ENCODE results near the gene DMWD.

The DMWD gene

GRCh38 chr19:45804140-45804958, 11.7 kb upstream of the DMWD start:
- no peak for TF ChIP-seq ZFX (IDR thresholded peaks at IDR 0.05)
- TF ChIP-seq, protein P1, sequence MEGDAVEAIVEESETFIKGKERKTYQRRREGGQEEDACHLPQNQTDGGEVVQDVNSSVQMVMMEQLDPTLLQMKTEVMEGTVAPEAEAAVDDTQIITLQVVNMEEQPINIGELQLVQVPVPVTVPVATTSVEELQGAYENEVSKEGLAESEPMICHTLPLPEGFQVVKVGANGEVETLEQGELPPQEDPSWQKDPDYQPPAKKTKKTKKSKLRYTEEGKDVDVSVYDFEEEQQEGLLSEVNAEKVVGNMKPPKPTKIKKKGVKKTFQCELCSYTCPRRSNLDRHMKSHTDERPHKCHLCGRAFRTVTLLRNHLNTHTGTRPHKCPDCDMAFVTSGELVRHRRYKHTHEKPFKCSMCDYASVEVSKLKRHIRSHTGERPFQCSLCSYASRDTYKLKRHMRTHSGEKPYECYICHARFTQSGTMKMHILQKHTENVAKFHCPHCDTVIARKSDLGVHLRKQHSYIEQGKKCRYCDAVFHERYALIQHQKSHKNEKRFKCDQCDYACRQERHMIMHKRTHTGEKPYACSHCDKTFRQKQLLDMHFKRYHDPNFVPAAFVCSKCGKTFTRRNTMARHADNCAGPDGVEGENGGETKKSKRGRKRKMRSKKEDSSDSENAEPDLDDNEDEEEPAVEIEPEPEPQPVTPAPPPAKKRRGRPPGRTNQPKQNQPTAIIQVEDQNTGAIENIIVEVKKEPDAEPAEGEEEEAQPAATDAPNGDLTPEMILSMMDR (conservative IDR thresholded peaks at IDR 0.05), result no peak

GRCh38 chr19:45801603-45802175, 9.0 kb upstream of the DMWD start:
- no peak overlapping the region for H3K27ac ChIP-seq
- no peak for TF ChIP-seq ZFX (IDR thresholded peaks at IDR 0.05)
- TF ChIP-seq, protein P1 (conservative IDR thresholded peaks at IDR 0.05), result no peak

More at GRCh38 chr19:45804140-45804958, 11.7 kb upstream of the DMWD start:
- no peak overlapping the region for H3K27ac ChIP-seq

GRCh38 chr19:45800070-45800553, 7.5 kb upstream of the DMWD start:
- no peak overlapping the region for H3K27ac ChIP-seq
- TF ChIP-seq, protein P1 (conservative IDR thresholded peaks at IDR 0.05), result no peak
- no peak for TF ChIP-seq ZFX (IDR thresholded peaks at IDR 0.05)

DNA sequence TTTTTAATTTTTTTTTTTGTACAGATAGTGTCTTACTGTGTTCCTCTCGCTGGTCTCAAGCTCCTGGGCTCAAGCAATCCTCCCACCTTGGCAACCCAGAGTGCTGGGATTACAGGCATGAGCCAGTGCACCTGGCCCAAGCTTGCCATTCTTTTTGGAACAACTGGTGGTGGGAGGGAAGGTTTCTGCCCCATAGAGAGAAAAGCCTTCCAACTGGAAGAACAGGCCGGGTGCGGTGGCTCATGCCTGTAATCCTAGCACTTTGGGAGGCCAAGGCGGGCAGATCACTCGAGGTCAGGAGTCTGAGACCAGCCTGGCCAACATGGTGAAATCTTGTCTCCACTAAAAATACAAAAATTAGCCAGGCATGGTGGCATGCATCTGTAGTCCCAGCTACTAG, 6.9 kb upstream of the DMWD start:
- H3K27ac ChIP-seq, result peak overlapping the region; percentile 10; the same call in 1 of the 2 replicates

DNA sequence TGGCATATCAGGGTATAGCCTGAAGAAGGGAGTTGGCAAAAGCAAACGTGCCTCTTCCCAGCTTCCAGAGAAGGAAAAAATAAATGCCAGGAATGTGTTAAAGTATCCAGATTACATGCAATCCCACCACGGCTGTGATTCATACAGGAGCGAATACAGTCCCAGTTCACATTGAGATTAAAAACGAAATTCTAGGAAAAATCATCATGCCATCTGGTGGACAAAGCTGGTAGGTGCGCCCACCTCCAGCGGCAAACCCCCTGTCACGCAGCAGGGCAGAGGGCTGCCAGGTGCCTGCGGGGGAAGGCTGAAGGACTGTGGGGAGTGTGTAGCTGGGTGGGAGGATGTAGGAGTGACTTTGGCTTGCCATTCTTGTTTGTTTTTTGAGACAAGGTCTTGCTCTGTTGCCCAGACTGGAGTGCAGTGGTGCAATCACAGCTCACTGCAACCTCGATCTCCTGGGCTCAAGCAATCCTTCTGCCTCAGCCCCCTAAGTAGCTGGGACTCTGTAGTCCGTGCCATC, 6.4 kb upstream of the DMWD start:
- no peak for TF ChIP-seq ZFX (IDR thresholded peaks at IDR 0.05)
- TF ChIP-seq, protein P1 (conservative IDR thresholded peaks at IDR 0.05), result peak; percentile 76
- H3K27ac ChIP-seq, result peak overlapping the region; percentile 10; the same call in 1 of the 2 replicates

GRCh38 chr19:45794627-45795026, 2.0 kb upstream of the DMWD start:
- no peak overlapping the region for H3K27ac ChIP-seq
- TF ChIP-seq, protein P1 (conservative IDR thresholded peaks at IDR 0.05), result no peak
- TF ChIP-seq ZFX (IDR thresholded peaks at IDR 0.05), result no peak

- no peak for TF ChIP-seq ZFX (IDR thresholded peaks at IDR 0.05)
- TF ChIP-seq, protein P1 (conservative IDR thresholded peaks at IDR 0.05), result no peak
- no peak overlapping the region for H3K27ac ChIP-seq
Measured at GRCh38 chr19:45793876-45794275, 1.2 kb upstream of the DMWD start.

Data from C4-2B (cell line).